Measurements from ENCODE around the gene ACBD4. TPM values are rescaled to one million over a fixed set of nuclear protein-coding genes. Genes with fewer than 3 reads are reported as not detected.

The ACBD4 gene
- total and polyA plus RNA-seq, 10 of the 15 experiments (the other 5 are each of a cell fraction or from before 2014, with no cell fraction given), result 0.20 to 13.8 (median 6.9) TPM

GRCh38 chr17:45096926-45097325 is 38.6 kb upstream of the ACBD4 start (continued):
- TF ChIP-seq FOXK2 (IDR thresholded peaks at IDR 0.05) (no peak), RELA (IDR thresholded peaks at IDR 0.05; ENCODE audit: borderline replicate concordance, partially characterized antibody) (no peak), PML (IDR thresholded peaks at IDR 0.05; ENCODE audit: low read length) (no peak), CREM (IDR thresholded peaks at IDR 0.05; ENCODE audit: low read depth) (no peak), ZNF274 (IDR thresholded peaks at IDR 0.05; ENCODE audit: insufficient read depth, insufficient read length) (no peak), BRCA1 (IDR thresholded peaks at IDR 0.05; ENCODE audit: low read depth, low read length) (no peak)

- POLR2A ChIA-PET, result no interaction called here
- SMC1A ChIA-PET (ENCODE audit: uncharacterized antibody, unreplicated experiment), result interaction anchor here (1.0 to 7.0 kb wide), 7 partner anchors 11 to 178 kb away, joined by 3 to 38 read pairs (median 6); no protein-coding TSS in a partner anchor
- TF ChIP-seq BACH1 (IDR thresholded peaks at IDR 0.05; ENCODE audit: borderline replicate concordance), result no peak
- no peak for TF ChIP-seq MYB (IDR thresholded peaks at IDR 0.05; ENCODE audit: borderline replicate concordance, low read depth, low read length)
- TF ChIP-seq ZZZ3 (IDR thresholded peaks at IDR 0.05; ENCODE audit: control insufficient read depth, insufficient read length, low read depth), result no peak
- no peak for TF ChIP-seq ATF3 (IDR thresholded peaks at IDR 0.05; ENCODE audit: borderline replicate concordance, extremely low read depth, low read depth, low read length)
- no peak for TF ChIP-seq EGR1 (IDR thresholded peaks at IDR 0.05; ENCODE audit: borderline replicate concordance in 1 of 2, low read depth in 2 of 2, low read length in 2 of 2)
- TF ChIP-seq MYC (IDR thresholded peaks at IDR 0.05; ENCODE audit: insufficient read depth, insufficient read length, insufficient replicate concordance, low read length, severe bottlenecking), result no peak
- TF ChIP-seq CEBPB (IDR thresholded peaks at IDR 0.05; ENCODE audit: borderline replicate concordance in 1 of 2, low read depth in 2 of 2, low read length in 2 of 2), result no peak
- no peak for TF ChIP-seq ZNF207 (IDR thresholded peaks at IDR 0.05; ENCODE audit: borderline replicate concordance)
- no peak for TF ChIP-seq POU2F2 (IDR thresholded peaks at IDR 0.05; ENCODE audit: borderline replicate concordance, low read depth, low read length)
- no peak for TF ChIP-seq ZNF274 (IDR thresholded peaks at IDR 0.05; ENCODE audit: insufficient read depth, insufficient read length)
- TF ChIP-seq SPI1 (IDR thresholded peaks at IDR 0.05; ENCODE audit: borderline replicate concordance, insufficient read depth, low read depth, low read length), result no peak
- no peak for TF ChIP-seq TBL1XR1 (IDR thresholded peaks at IDR 0.05; ENCODE audit: low read depth, low read length)
- TF ChIP-seq DPF2 (IDR thresholded peaks at IDR 0.05), result no peak
- no peak for TF ChIP-seq ELK1 (IDR thresholded peaks at IDR 0.05; ENCODE audit: low read depth, low read length)
These were observed 37.2 kb upstream of the ACBD4 start for GRCh38 chr17:45098081-45098868.

More at GRCh38 chr17:45098081-45098868, 37.2 kb upstream of the ACBD4 start:
- no peaks in the 10 kb centered on the region for H3K79me2 ChIP-seq (ENCODE audit: control insufficient read depth, insufficient read depth, low read length)
- no peak overlapping the region for H3K27ac ChIP-seq (ENCODE audit: control insufficient read depth, insufficient read depth)
- H4K20me1 ChIP-seq (ENCODE audit: control insufficient read depth, insufficient read depth), result no peaks in the 10 kb centered on the region
- H3K9ac ChIP-seq (ENCODE audit: control insufficient read depth, insufficient read depth, low read length), result no peak overlapping the region
- no TSS peak for BruUV-seq (replicated peaks)
- ATAC-seq, result no peak
- intact Hi-C loops (cut with micrococcal nuclease; ENCODE audit: unreplicated experiment) (loop anchor here (5.0 kb wide), 1 partner anchor 81 kb away; no protein-coding TSS in a partner anchor), in situ Hi-C loops (cut with MboI) (no loop called here)
- FAIRE-seq, result no peak
- H2AFZ ChIP-seq (ENCODE audit: control insufficient read depth, low read depth, low read length), result no peak overlapping the region
- H3K27me3 ChIP-seq (replicated peaks in 1 of 2; ENCODE audit: control insufficient read depth in 2 of 2, insufficient read depth in 2 of 2, low read length in 1 of 2), result no peaks in the 10 kb centered on the region
- ChIA-PET RAD21 (ENCODE audit: unreplicated experiment) (interaction anchor here (1.2 to 3.2 kb wide), 4 partner anchors 35 to 319 kb away, joined by 3 to 26 read pairs (median 4); no protein-coding TSS in a partner anchor), CTCF (interaction anchor here (0.7 to 4.7 kb wide), 23 partner anchors 9 to 230 kb away, joined by 3 to 70 read pairs (median 6); partner anchors contain the start of genes ACBD4, NMT1 and PLCD3)
- H3K4me2 ChIP-seq (ENCODE audit: control insufficient read depth, insufficient read depth), result no peak overlapping the region
- no peak for DNase-seq (ENCODE audit: low read depth, low spot score)
- no peak overlapping the region for H3K4me3 ChIP-seq
- H3K36me3 ChIP-seq (ENCODE audit: control insufficient read depth in 2 of 2, insufficient read depth in 2 of 2, low read length in 1 of 2), result peaks cover 40 to 47% of the 10 kb centered on the region in 2 experiments
- no peaks in the 10 kb centered on the region for H3K9me3 ChIP-seq (replicated peaks; ENCODE audit: control insufficient read depth, insufficient read depth, low read length)
- 97% methylated on average over 13 of the region's 13 CpGs for WGBS (ENCODE audit: insufficient coverage, insufficient replicate concordance, low lambda C conversion rate, missing lambda C conversion rate)
- no peaks in the 10 kb centered on the region for H3K4me1 ChIP-seq (ENCODE audit: control insufficient read depth, insufficient read depth, low read length)

All from GM12878 (cell line).